ENCODE measurements around the gene CA7. TPM values are rescaled to one million over a fixed set of nuclear protein-coding genes. Genes with fewer than 3 reads are reported as not detected.

Gene CA7
- not detected for polyA plus RNA-seq (2013, experiment 1 of 2; ENCODE audit: insufficient read length)
- not detected for polyA plus RNA-seq (2013, experiment 2 of 2; ENCODE audit: insufficient read length)

DNA sequence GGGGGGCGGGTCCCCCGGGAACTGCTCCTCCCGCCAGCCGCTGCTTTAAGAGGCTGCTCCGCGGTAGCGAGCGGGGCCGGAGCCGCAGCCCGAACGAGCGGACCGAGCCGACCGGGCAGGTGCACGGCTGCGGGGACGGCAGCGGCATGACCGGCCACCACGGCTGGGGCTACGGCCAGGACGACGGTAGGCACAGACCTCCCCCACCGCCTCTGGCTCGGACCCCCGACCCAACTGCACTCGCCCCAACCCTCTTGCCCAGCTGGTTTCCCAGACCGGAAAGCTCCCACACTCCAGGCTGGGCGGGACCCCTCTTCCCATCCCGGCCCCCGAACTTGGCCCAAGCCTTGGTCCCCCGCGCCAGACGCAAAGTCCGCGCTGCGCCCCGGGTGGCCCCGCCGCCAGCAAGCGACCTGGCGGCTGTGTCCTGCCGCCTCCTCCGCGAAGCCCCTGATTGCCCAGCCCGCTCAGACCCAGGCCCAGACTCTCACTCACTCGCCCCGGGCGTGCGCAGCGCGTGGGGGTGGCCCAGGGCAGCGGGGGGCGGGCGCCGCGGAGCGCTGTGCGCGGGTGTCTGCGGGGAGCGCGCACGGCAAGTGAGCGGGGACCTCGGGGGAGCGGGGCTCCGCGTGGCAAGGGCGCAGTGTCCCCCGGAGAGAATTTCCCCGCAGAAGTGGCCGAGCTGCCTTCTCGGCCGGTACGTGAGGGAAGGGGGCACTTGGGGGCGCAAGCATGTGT is at the start of gene CA7:
Gene CA7, plus strand, starts transcription at position 73 of the 738 bp plus-strand sequence. Its CDS starts 74 bp downstream, at position 147.
- DNase-seq, result no peak

DNA sequence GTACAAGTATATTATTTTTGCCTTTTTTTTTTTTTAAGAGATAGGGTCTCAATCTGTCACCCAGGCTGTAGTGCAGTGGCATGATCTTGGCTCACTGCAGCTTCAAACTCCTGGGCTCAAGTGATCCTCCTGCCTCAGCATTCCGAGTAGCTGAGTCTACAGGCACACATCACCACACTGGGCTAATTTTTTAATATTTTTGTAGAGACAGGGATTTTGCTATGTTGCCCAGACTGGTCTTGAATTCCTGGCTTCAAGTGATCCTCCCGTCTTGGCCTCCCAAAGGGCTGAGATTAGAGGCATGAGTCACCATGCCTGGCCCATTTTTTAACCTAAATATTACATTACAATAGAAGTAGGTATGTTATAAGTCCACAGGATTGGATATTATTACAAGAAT is 46.1 kb upstream of the CA7 start:
- DNase-seq, result peak; percentile 77

DNA sequence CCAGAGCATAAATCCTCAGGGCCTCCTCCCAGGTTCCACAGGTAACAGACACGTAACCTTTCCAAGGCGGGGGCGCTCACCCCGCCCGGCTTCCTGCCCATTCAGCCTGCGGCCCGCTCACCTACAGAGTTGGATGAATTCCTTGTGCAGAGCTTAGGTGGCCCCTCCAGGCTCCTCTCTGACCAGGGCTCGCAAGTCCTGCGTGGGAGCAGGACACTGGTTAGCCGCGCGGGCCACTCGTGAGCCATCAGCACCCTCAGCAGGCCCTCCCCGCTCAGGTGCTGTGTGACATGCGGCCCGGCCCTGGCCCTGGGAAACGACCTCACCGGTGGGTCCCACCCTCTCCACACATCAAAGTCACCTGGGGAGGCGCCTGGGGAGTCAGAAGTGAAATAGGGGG is 43.4 kb upstream of the CA7 start:
- DNase-seq, result no peak

DNA sequence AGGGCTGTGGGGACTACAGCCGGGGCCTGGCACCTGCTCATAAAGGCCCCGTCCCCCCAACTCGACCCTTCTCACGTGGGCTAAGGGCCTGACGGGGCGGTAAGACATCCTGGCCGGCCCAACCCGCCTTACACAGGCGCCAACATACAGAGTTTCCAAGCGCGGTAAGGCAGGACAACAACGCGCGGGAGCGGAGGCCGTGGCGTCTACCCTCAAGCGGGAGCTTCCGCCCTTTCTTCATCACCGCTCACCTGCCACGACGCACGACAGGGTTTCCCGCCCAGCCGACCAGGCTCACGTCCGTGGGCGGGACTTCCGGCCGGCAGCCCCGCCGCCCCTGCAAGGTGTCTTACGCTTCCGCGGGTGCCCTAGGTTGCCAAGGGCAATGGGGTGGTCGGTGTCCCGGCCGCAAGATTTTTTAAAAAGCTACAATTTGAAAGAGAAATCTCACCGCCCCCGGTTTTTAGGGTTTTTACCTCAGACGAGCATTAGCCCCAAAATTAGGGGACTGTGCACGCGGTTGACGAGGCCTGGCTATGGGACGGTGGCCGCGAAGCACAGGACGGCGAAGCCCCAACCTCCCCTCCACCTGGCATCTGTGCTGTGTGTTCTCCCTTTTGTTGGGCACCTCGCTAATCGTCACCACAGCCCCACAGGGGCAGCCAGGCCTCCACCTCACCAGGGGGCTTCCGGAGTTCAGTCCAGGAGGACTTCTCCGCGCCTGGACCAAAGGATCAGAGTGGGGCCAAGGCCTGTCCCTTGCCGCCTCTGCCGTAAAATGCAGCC is 42.7 kb upstream of the CA7 start, which contains the start of gene TERB1:
Gene TERB1, minus strand, starts transcription at position 265 of the 786 bp plus-strand sequence. CDS start 4,786 bp downstream, outside the sequence.
- DNase-seq, result no peak

DNA sequence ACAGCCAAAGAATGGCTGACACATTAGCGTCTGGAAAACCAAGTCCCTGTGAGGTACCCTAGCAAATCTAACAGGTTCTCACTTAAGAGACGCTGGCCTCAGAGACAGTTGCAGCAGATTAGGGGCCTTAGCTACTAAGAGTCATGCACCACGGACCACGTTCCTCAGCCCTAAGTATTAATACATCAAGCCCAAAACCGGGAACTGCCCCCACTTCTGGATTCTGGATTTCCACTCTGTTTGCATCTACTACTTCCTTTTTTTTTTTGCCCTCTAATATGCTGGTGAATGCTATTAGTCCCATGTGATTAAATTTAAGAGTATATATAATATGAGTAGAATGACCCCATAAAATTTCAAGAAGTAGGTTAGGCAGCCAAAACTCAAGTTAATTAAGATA is 42.1 kb upstream of the CA7 start:
- no peak for DNase-seq

DNA sequence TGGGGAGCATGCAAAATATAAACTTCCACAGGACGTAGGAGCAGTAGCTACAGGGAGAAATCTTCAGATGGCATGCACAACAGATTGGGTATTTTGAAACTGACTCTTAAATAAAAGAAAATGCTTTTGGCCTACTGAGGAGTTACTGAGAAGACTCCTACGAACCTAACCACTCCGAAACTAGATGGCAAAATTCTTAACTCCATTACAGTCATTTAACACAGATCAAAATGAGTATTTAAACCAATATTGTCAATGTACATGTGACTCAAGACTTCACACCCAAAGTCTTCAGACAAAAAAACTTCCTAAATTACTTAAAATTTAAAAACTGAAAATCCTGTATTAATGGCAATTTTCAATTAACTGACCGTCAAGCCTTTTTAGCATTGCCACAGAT is 34.4 kb upstream of the CA7 start:
- no peak for DNase-seq

DNA sequence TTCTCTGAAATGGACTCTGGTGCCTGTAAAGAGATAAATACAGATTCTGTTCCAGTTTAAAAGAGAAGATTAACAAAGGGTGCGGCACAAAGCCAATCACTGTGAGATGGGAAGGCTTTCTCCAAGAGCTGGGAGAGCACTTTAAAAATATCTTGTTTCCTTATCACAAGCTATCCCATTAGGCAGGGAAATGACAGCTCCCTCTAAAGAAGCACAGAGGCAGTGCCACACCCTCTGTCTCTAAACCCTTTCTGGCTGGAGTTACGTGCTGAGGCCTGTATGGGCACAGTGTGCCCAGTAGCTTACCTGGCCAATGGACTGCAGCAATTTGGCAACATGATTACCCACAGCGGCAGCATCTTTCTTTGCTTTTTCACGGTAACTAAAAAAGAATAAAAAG is 33.8 kb upstream of the CA7 start:
- DNase-seq, result no peak

DNA sequence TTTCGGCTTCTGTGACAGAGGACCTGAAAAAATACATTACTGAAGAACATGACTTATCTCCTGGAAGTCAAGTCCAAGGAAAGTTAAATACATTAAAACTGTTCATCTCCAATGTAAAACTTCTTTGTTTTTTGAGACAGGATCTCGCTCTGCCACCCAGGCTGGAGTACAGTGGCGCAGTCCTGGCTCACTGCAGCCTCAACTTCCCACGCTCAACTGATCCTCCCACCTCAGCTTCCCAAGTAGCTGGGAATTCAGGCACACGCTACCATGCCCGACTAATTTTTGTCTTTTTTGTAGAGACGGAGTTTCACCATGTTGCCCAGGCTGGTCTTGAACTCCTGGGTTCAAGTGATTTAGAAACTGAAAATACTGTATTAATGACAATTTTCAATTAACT is 33.2 kb upstream of the CA7 start:
- DNase-seq, result no peak

DNA sequence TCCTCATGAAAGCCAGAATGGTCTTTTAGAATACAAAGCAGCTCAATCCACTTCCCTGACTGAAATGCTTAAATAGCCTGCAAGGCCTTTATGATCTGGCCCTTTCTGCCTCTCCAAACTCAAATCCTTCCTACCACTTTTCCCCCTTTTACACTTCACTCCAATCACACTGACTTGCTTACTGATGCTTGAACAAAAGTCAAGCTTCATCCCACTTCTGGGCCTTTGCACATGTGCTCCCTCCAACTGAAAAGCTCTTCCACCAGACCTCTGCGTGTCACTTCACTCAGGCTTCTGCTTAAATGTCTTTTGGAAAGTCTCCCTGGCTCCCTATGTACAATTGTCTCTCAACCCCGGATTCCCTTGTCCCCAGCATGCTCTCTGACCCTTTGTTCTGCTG is 29.5 kb upstream of the CA7 start:
- DNase-seq, result no peak

DNA sequence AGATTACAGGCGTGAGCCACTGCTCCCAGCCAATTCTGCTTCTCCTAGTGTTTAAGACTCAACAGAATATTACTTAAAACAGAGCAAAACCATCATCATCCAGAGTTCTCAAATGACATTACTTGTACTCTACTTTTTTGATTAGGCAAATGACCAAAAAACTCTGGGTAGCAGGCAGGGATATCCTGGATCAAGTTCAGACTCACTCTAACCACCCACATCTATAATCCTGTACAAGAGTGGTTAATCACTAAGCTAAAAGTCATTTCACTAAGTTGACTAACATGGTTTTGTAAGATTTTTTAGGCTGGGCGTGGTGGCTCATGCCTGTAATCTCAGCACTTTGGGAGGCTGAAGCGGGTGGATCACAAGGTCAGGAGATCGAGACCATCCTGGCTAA is 20.2 kb upstream of the CA7 start:
- DNase-seq, result no peak

DNA sequence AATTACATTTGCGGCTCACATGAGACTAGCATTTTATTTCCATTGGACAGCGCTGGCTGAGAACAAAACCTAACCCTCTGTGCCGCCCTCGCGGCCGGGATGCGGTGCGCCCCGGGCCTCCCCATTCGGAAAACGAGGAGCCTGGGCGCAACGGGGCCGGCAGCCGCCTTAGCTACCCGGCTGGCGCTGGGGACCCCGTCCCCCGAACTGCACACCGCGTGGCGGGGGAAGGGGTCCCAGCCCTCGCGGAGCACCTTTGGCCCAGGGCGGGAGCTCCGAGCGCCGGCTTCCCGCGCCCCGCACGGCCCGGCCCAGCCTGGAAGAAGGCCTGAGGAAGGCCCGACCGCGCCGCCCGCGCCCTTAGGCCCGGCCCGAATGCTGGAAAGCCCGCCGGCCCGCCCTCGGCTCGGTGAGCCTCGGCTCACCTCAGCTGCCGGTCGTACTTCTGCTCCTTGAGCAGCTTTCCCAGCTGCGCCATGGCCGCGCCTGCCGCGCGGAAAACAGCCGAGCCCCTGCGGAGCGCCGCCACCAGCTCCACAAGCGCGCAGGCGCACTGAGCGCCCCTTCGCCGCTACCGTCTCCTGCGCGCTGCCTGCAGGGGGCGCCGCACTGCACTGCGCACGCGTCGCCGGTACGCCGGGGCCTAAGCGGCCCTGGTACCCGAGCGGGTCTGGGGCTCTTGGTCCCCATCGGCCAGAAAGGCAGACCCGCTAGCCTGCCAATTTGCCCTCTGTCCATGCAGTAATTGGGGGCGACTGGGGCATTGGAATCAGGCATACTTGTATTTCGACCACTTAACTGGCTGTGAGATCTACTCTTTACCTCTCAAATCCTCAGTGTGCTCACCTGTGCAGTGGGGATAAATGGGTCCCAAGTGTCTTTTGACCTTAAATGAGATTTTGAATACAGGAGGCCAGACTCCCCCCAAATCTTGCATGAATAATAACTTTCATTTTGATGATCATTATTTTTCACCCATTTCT is 13.5 kb upstream of the CA7 start, which contains the start of gene NAE1:
Gene NAE1, minus strand, starts transcription at position 555 of the 983 bp plus-strand sequence. Its CDS starts 77 bp downstream, at position 478.
- DNase-seq, result peak; percentile 83

DNA sequence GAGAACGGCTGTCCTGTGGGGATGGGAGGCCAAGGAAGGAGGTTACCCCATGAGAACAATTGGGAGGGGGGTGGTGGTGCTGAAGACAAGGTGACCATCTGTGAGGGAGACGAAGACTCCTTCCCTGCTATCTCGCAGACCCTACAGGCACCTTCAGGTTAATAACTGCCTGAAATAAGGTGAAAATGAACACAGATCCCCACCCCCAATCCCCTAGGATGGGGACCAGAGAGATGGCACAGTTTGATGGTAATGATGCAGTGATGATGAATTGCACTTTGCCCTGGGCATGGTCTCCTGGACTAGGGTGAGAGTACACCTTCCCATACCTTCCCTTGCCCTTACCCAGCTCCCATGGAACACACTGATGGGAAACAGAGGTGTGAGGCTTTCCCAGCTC is 12.0 kb upstream of the CA7 start:
- DNase-seq, result no peak

DNA sequence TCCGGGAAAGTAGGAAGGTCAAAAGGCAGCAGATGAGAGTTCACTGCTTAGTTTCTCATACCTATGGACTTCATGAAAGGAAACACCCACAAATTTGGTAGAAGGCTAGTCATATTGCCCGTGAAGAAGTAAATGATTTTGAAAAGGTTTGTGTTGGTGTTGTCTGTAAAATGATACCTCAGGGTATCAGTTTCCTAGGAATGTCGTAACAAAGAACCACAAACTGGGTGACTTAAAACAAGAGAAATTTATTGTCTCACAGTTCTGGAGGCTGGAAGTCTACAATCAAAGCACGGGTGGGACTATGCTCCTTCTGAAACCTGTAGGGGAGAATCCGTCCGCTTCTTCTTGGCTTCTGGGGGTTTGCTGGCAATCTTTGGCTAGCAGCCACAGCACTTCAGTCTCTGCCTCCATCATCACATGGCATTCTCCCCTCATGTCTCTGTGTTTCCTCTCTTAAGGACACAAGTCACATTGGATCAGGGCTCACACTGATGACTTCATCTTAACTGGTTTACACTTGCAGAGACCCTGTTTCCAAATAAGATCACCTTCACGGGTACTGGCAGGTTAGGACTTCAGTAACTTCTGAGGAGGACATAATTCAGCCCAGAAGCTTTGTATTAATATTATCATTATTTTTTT is 11.4 kb upstream of the CA7 start:
- DNase-seq, result no peak

DNA sequence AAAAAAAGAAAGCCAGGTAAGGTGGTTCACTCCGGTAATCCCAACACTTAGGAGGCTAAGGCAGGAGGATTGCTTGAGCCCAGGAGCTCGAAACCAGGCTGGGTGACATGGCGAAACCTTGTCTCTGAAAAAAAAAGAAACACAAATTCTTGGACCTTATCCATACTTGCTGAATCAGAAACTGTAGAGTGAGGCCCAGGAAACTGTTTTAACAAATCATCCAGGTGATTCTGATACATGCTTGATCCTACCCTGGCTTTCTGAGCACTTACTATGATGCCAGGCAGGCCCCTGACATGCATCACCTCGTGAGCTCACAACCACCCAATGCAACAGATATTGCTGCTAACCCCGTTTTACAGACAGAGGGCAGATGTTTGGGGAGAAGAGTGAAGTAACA is 9.5 kb upstream of the CA7 start:
- no peak for DNase-seq

DNA sequence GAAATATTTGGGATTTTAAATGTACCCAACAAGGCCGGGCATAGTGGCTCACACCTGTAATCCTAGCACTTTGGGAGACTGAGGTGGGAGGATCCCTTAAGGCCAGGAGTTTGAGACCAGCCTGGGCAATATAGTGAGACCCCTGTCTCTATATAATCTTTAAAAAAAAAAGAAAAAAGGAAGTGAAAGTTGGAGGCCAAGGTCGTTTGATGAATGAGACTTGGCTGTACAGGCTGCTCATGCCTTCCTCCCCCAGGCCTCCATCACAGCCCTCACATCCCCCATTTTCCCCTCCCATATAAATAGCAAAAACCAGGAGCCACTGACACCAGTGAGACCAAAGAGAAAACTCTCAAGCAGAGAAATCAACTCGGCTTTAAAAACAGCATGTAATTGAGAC is 3.3 kb upstream of the CA7 start:
- no peak for DNase-seq

DNA sequence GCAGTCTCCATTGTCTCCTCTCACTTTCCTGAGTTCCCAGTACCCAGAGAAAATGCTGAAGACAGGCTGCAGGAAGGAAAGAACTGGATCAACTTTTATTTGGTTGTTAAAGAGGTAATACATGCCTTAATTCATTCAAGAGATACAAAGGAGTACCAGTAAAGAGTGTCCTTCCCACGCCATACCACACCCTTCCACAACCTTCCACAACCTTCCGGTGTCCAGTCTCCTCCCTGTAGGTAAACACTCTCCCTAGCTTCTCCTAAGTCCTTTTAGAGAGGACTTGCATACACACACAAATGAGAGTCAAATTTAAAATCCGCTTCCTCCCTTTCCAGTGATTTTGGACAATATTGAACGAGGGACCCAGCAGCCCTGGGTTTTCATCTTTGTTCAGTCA is 2.8 kb upstream of the CA7 start:
- DNase-seq, result no peak

DNA sequence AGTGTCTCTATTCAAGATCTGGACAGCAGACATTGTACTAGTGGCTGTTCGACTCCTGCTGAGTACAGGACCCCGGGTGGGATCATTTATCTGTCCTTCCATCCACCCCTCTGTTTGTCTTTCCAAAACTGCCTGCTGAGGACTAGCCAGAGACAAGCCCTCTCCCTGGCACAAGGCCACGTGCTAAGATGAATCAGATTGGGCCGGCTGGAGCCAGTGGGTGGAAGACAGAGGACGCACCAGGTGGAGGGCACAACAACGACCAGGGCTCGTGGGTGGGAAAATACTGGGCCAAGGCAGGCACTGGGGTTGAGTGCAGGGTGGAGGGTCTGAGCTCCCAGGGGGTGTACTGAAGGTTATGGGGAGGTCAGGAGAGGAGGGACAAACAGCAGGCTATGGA is 1.4 kb upstream of the CA7 start:
- DNase-seq, result no peak

DNA sequence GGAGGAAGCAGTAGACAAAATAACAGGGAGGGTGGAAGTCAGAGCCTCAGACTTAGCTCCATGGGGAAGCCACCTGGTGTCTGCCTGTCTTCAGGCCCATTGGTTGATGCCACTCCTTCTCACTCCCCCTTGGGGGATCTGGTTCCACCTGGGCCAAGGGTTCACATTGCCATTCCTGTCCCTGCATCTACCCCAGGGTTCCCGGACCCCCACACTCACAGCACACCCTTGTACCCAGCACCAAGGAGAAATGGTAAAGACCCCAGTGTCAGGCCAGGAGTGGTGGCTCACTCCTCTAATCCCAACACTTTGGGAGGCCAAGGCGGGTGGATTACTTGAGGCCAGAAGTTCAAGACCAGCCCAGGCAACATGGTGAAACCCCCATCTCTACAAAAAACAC is 1.0 kb upstream of the CA7 start:
- DNase-seq, result no peak

DNA sequence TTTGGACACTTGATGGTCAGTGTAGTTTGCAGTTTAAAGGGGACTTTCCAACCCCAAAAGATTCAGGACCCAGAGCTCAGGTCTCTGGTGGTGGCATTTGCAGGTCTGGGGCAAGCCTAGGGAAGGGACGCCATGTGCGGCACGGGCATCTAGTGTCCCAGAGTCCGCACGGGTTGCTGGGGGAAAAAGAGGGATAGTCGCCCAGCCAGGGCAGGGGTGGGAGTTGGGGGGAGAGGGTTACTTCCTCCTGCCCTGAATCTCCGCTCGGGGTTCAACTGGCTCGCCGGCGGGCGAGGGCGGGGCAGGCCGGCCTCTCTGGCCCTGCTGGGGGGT is 239 bp upstream of the CA7 start:
- no peak for DNase-seq

DNA sequence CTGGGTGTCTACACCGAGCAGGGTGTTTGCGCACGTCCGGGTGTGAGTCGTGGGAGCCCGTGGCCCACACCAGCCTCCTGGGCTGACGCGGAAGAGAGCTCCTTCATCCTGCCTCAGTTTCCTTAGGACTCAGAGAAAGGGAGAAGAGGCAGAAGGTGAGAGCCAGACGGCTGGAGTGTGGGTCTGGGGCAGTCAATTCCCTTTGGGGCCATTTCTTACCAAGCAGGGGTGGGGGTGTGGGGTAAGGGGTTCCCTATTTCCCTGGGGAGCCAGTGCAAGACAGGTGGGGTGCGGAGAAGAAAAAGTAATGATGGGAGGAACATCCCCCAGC is 831 bp downstream of the CA7 start:
- DNase-seq, result no peak

DNA sequence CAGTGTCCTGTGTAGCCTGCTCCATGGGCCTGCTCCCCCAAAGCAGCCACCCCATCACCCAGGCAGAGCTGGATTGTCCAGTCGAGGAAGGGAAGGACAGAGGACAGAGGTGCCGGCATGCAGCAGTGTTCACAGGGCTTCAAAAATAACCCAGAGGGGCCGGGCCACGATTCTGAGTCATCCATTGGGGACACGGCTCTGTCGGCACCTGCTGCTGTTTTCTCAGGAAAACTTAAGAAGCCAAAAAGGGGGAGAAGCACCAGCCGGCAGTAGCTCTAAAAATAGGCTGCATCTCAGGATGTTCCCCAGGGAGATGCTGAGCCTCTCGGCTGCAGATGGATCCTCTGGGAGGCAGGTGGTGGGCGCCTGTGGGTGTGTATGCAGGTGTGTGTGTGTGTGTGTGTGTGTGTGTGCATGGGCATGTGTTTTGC is 1.6 kb downstream of the CA7 start:
- DNase-seq, result peak; percentile 12

DNA sequence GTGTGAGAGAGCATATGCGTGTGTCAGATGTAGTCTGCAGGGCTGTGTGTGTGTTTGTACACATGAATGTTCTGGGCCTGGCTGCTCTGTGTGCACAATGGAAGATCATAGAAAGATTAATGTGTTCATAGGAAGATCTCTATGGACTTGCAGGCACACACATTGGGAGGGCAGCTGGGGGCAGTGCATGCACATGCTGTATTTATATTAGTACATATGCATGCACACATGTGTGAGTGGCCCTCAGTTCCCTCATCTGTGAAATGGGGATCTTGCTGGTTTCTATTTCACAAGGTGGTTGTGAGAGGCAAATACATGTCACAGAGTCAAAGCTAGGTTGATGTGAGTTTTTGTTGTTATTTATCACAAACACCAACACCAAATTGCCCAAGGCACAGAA is 2.1 kb downstream of the CA7 start:
- no peak for DNase-seq
